CD4-positive, alpha-beta T cell treated with Interleukin-17A for 4 hours (primary cell): ENCODE data around the gene TRIM38.
"Not testable (repeated sequence)": the region's sequence is repeated elsewhere in the genome, so short reads cannot be mapped to it uniquely, and the experiment has no call there.

Experiments used
- DNase-seq: peaks from one replicate; pipeline ENCODE4 v3.0.0-alpha.2; 2020; ENCODE audit warnings: mixed read lengths

The TRIM38 gene

GRCh38 chr6:26009817-26010216, 47.2 kb downstream of the TRIM38 start:
- no peak for DNase-seq

GRCh38 chr6:26012061-26012460, 49.5 kb downstream of the TRIM38 start:
- DNase-seq = no peak

- DNase-seq = not testable (repeated sequence)
These were observed 51.8 kb downstream of the TRIM38 start for GRCh38 chr6:26014386-26014785.

- DNase-seq = no peak
These were observed 53.8 kb downstream of the TRIM38 start for GRCh38 chr6:26016245-26016962.

GRCh38 chr6:26016963-26017631, 54.5 kb downstream of the TRIM38 start:
- DNase-seq = no peak

- DNase-seq = peak; percentile 81
These were observed 55.0 kb downstream of the TRIM38 start for GRCh38 chr6:26017632-26017966.

- DNase-seq = no peak
These were observed 56.7 kb downstream of the TRIM38 start for GRCh38 chr6:26019261-26019830.

- DNase-seq = no peak
These were observed 57.3 kb downstream of the TRIM38 start for GRCh38 chr6:26019967-26020328.

- DNase-seq = peak; percentile 79
These were observed 57.9 kb downstream of the TRIM38 start for GRCh38 chr6:26020329-26021000.

GRCh38 chr6:26021001-26021349, 58.4 kb downstream of the TRIM38 start:
- peak; percentile 62 for DNase-seq

GRCh38 chr6:26021350-26022131, 58.9 kb downstream of the TRIM38 start:
- DNase-seq = peak; percentile 88

- peak; percentile 52 for DNase-seq
These were observed 59.5 kb downstream of the TRIM38 start for GRCh38 chr6:26022132-26022472.

- no peak for DNase-seq
These were observed 60.1 kb downstream of the TRIM38 start for GRCh38 chr6:26022737-26023136.

GRCh38 chr6:26024651-26025046, 62.0 kb downstream of the TRIM38 start:
- DNase-seq = no peak

GRCh38 chr6:26025047-26025893, 62.7 kb downstream of the TRIM38 start:
- DNase-seq = no peak

GRCh38 chr6:26025894-26026832, 63.6 kb downstream of the TRIM38 start:
- peak; percentile 95 for DNase-seq

GRCh38 chr6:26026833-26027490, 64.4 kb downstream of the TRIM38 start:
- peak; percentile 94 for DNase-seq

GRCh38 chr6:26027491-26028211, 65.0 kb downstream of the TRIM38 start:
- DNase-seq = no peak

- DNase-seq = no peak
These were observed 65.7 kb downstream of the TRIM38 start for GRCh38 chr6:26028212-26028745.
